Stimulated activated naive CD8-positive, alpha-beta T cell treated with anti-CD3 and anti-CD28 coated beads, Interleukin-15, amount 100 ng/mL, for 72 hours (primary cell): ENCODE data around the gene TBC1D4.
"Not testable (repeated sequence)": the region's sequence is repeated elsewhere in the genome, so short reads cannot be mapped to it uniquely, and the experiment has no call there.

ENCODE experiments used
- ATAC-seq: fragments of 150-1000 bp; cut with Tn5 transposase; 2 replicates; pipeline ENCODE4 v1.10.0; 2021; ENCODE audit warnings: mild to moderate bottlenecking, moderate library complexity
- DNase-seq, 2 donors: peaks; one replicate each; pipeline ENCODE4 v3.0.0; 2021 to 2022
- H3K27ac Mint-ChIP-seq, 2 donors: one replicate each; pipeline ENCODE4 v1.8.0; 2022; ENCODE audit warnings: mild to moderate bottlenecking in 2 of 2, mixed read lengths in 2 of 2, moderate library complexity in 2 of 2
- H3K27me3 Mint-ChIP-seq: one replicate; pipeline ENCODE4 v1.8.0; 2022; ENCODE audit warnings: mixed read lengths
- H3K4me1 Mint-ChIP-seq: one replicate; pipeline ENCODE4 v1.8.0; 2022; ENCODE audit warnings: mild to moderate bottlenecking, mixed read lengths
- H3K4me3 Mint-ChIP-seq, 2 donors: one replicate each; pipeline ENCODE4 v1.8.0; 2022; ENCODE audit warnings: mild to moderate bottlenecking in 2 of 2, mixed read lengths in 2 of 2, moderate library complexity in 1 of 2
- H3K9me3 Mint-ChIP-seq, 2 donors: one replicate each; pipeline ENCODE4 v1.8.0; 2022; ENCODE audit warnings: mixed read lengths in 2 of 2

TBC1D4 gene

GRCh38 chr13:75356421-75356820 is 125.5 kb downstream of the TBC1D4 start:
- no peaks in the 10 kb centered on the region for H3K9me3 Mint-ChIP-seq
- H3K27ac Mint-ChIP-seq = no peak overlapping the region
- H3K4me1 Mint-ChIP-seq = peaks cover 21% of the 10 kb centered on the region

GRCh38 chr13:75355609-75356008 is 126.4 kb downstream of the TBC1D4 start:
- peaks cover 21% of the 10 kb centered on the region for H3K4me1 Mint-ChIP-seq
- H3K27ac Mint-ChIP-seq = no peak overlapping the region
- DNase-seq = no peak
- H3K9me3 Mint-ChIP-seq = no peaks in the 10 kb centered on the region
- no peak for ATAC-seq
- H3K27me3 Mint-ChIP-seq = no peaks in the 10 kb centered on the region
- no peak overlapping the region for H3K4me3 Mint-ChIP-seq

More at GRCh38 chr13:75356421-75356820, 125.5 kb downstream of the TBC1D4 start:
- DNase-seq (no peak), ATAC-seq (no peak)
- no peak overlapping the region for H3K4me3 Mint-ChIP-seq
- no peaks in the 10 kb centered on the region for H3K27me3 Mint-ChIP-seq

GRCh38 chr13:75353781-75354193 is 128.2 kb downstream of the TBC1D4 start:
- Mint-ChIP-seq H3K27me3 (no peaks in the 10 kb centered on the region), H3K4me1 (peaks cover 21% of the 10 kb centered on the region), H3K9me3 (no peaks in the 10 kb centered on the region), H3K4me3 (no peak overlapping the region), H3K27ac (no peak overlapping the region)
- peak; percentile 52 for ATAC-seq
- no peak for DNase-seq

- Mint-ChIP-seq H3K4me3 (no peak overlapping the region), H3K27me3 (no peaks in the 10 kb centered on the region), H3K9me3 (no peaks in the 10 kb centered on the region), H3K4me1 (peaks cover 15% of the 10 kb centered on the region), H3K27ac (no peak overlapping the region)
- no peak for DNase-seq
- ATAC-seq = no peak
Observed at GRCh38 chr13:75352641-75353327, 129.2 kb downstream of the TBC1D4 start.

- not testable (repeated sequence) for H3K27ac Mint-ChIP-seq, H3K4me3 Mint-ChIP-seq, H3K27me3 Mint-ChIP-seq, ATAC-seq, H3K9me3 Mint-ChIP-seq, DNase-seq
- peaks cover 19% of the 10 kb centered on the region for H3K4me1 Mint-ChIP-seq
Observed at GRCh38 chr13:75351538-75351937, 130.4 kb downstream of the TBC1D4 start.

GRCh38 chr13:75347925-75348324 is 134.0 kb downstream of the TBC1D4 start:
- Mint-ChIP-seq H3K4me1 (peaks cover 9% of the 10 kb centered on the region), H3K27ac (no peak overlapping the region), H3K9me3 (no peaks in the 10 kb centered on the region), H3K4me3 (no peak overlapping the region), H3K27me3 (no peaks in the 10 kb centered on the region)
- DNase-seq = no peak
- ATAC-seq = no peak

- Mint-ChIP-seq H3K27me3 (no peaks in the 10 kb centered on the region), H3K4me3 (no peak overlapping the region), H3K27ac (no peak overlapping the region), H3K4me1 (peaks cover 9% of the 10 kb centered on the region), H3K9me3 (no peaks in the 10 kb centered on the region)
- no peak for DNase-seq
- ATAC-seq = no peak
Observed at GRCh38 chr13:75347457-75347856, 134.5 kb downstream of the TBC1D4 start.

GRCh38 chr13:75345193-75345592 is 136.8 kb downstream of the TBC1D4 start:
- Mint-ChIP-seq H3K4me1 (peaks cover 9% of the 10 kb centered on the region), H3K4me3 (no peak overlapping the region), H3K27ac (no peak overlapping the region), H3K9me3 (no peaks in the 10 kb centered on the region), H3K27me3 (no peaks in the 10 kb centered on the region)
- no peak for DNase-seq
- no peak for ATAC-seq

GRCh38 chr13:75341028-75341427 is 140.9 kb downstream of the TBC1D4 start:
- ATAC-seq = no peak

GRCh38 chr13:75339635-75340374 is 142.2 kb downstream of the TBC1D4 start:
- ATAC-seq (no peak), DNase-seq (no peak)
- Mint-ChIP-seq H3K4me1 (no peaks in the 10 kb centered on the region), H3K9me3 (no peaks in the 10 kb centered on the region), H3K27me3 (no peaks in the 10 kb centered on the region), H3K4me3 (no peak overlapping the region), H3K27ac (no peak overlapping the region)

More at GRCh38 chr13:75341028-75341427, 140.9 kb downstream of the TBC1D4 start:
- Mint-ChIP-seq H3K4me1 (no peaks in the 10 kb centered on the region), H3K27me3 (no peaks in the 10 kb centered on the region), H3K4me3 (no peak overlapping the region), H3K27ac (no peak overlapping the region), H3K9me3 (no peaks in the 10 kb centered on the region)
- no peak for DNase-seq

GRCh38 chr13:75334634-75335447 is 147.1 kb downstream of the TBC1D4 start:
- Mint-ChIP-seq H3K9me3 (no peaks in the 10 kb centered on the region), H3K27ac (no peak overlapping the region), H3K4me3 (no peak overlapping the region), H3K4me1 (no peaks in the 10 kb centered on the region), H3K27me3 (no peaks in the 10 kb centered on the region)
- DNase-seq = no peak
- ATAC-seq = no peak

GRCh38 chr13:75333103-75333502 is 148.9 kb downstream of the TBC1D4 start:
- no peak overlapping the region for H3K4me3 Mint-ChIP-seq
- H3K27ac Mint-ChIP-seq = no peak overlapping the region
- DNase-seq (no peak), ATAC-seq (no peak)
- H3K4me1 Mint-ChIP-seq = peaks cover 2% of the 10 kb centered on the region
- no peaks in the 10 kb centered on the region for H3K27me3 Mint-ChIP-seq
- H3K9me3 Mint-ChIP-seq = no peaks in the 10 kb centered on the region

- Mint-ChIP-seq H3K4me1 (peaks cover 10% of the 10 kb centered on the region), H3K4me3 (no peak overlapping the region), H3K9me3 (no peaks in the 10 kb centered on the region), H3K27me3 (no peaks in the 10 kb centered on the region), H3K27ac (no peak overlapping the region)
- no peak for DNase-seq
- ATAC-seq = no peak
Observed at GRCh38 chr13:75331792-75332349, 150.1 kb downstream of the TBC1D4 start.

- H3K27ac Mint-ChIP-seq = no peak overlapping the region
- no peaks in the 10 kb centered on the region for H3K9me3 Mint-ChIP-seq
- no peaks in the 10 kb centered on the region for H3K27me3 Mint-ChIP-seq
- DNase-seq (no peak), ATAC-seq (no peak)
- no peak overlapping the region for H3K4me3 Mint-ChIP-seq
- H3K4me1 Mint-ChIP-seq = peaks cover 13% of the 10 kb centered on the region
Observed at GRCh38 chr13:75330770-75331169, 151.2 kb downstream of the TBC1D4 start.

GRCh38 chr13:75329723-75330122 is 152.2 kb downstream of the TBC1D4 start:
- Mint-ChIP-seq H3K4me1 (peaks cover 13% of the 10 kb centered on the region), H3K4me3 (no peak overlapping the region), H3K27ac (no peak overlapping the region), H3K9me3 (no peaks in the 10 kb centered on the region), H3K27me3 (no peaks in the 10 kb centered on the region)
- ATAC-seq = no peak
- no peak for DNase-seq
